ENCODE data around the gene ARRDC2. TPM values are rescaled to one million over a fixed set of nuclear protein-coding genes. Genes with fewer than 3 reads are reported as not detected.

ARRDC2 gene
- total RNA-seq, 1 donor from 2014 or later, result 2.6 TPM

DNA sequence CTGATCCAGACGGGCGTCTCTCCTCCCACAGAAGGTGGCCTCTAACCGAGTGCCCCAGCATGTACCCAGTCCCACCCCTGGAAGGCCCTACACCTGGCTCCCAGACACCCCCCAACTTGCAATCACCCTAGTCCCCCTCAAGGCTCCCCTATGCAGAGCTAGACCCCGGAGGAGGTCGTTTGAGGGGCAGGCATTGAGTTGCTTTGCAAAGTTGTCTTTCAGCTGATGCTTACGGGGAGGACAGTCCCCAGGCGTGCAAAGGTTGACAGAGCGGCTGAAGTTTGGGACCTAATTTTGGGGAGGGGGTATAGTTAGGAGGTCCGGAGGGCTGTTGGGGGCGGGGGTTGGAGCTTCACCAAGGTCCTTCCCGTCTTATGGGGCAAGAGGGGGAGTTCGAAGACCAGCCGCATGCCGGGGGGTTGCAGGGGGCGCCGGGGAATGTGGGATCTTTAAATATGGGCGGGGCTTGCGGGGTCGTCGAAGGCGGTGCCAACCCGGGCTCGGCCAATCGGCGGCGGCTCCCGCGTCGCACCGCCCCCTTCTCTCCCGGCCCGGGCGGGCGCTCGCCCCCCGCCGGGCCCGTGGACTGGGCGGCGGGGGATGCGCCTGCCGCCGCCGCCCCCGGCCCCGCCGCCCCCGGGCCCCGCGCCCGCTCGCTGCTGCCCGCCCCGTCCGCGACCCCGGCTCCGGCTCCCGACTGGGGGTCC is 41.3 kb upstream of the ARRDC2 start, which contains the start of gene KCNN1:
KCNN1 (plus strand) TSS at position 558 of the 707 bp plus-strand sequence. CDS start 6,782 bp downstream, outside the sequence.
- Histone ChIP-seq H3K9ac (ENCODE audit: low read length) (no peak within 1 kb of the TSS), H3K9me3 (ENCODE audit: insufficient read depth, low read depth, low read length) (no peaks in the 10 kb centered on the region), H3K27me3 (ENCODE audit: insufficient read depth, low read length) (peaks cover 25% of the 10 kb centered on the region), H3K4me3 (ENCODE audit: insufficient read depth, low read depth, low read length) (no peak within 1 kb of the TSS), H4K20me1 (ENCODE audit: insufficient read depth, low read length) (peaks cover 3% of the 10 kb centered on the region), H3K79me2 (ENCODE audit: insufficient read depth, low read length) (no peaks in the 10 kb centered on the region), H3K4me2 (ENCODE audit: low read length) (no peak within 1 kb of the TSS), H3K27ac (ENCODE audit: low read depth, low read length) (no peak within 1 kb of the TSS), H2AFZ (ENCODE audit: low read depth, low read length) (peak within 1 kb of the TSS; percentile 26), H3K4me1 (ENCODE audit: insufficient read depth, low read length) (no peaks in the 10 kb centered on the region), H3K36me3 (ENCODE audit: insufficient read depth, low read length) (no peaks in the 10 kb centered on the region)
- DNase-seq (ENCODE audit: low read depth), result no peak
- Mint-ChIP-seq H3K27me3 (ENCODE audit: low read depth, unreplicated experiment) (peaks cover 39% of the 10 kb centered on the region), H3K27ac (ENCODE audit: unreplicated experiment) (peak within 1 kb of the TSS; percentile 58), H3K9me3 (ENCODE audit: unreplicated experiment) (no peaks in the 10 kb centered on the region), H3K36me3 (ENCODE audit: low read depth, unreplicated experiment) (no peaks in the 10 kb centered on the region), H3K4me3 (ENCODE audit: unreplicated experiment) (peak within 1 kb of the TSS; percentile 79), H3K4me1 (ENCODE audit: low read depth, unreplicated experiment) (no peaks in the 10 kb centered on the region)
- no peak for FAIRE-seq
- no peak for TF ChIP-seq CTCF (IDR thresholded peaks at IDR 0.05; ENCODE audit: insufficient read depth, low read depth, low read length)
- TF ChIP-seq EZH2 (IDR thresholded peaks at IDR 0.05; ENCODE audit: insufficient read depth, low read length), result no peak

- no peak for DNase-seq (ENCODE audit: low read depth)
- Histone ChIP-seq H2AFZ (ENCODE audit: low read depth, low read length) (peak overlapping the region; percentile 26), H3K79me2 (ENCODE audit: insufficient read depth, low read length) (no peaks in the 10 kb centered on the region)
Observed at GRCh38 chr19:17967257-17968051, 40.5 kb upstream of the ARRDC2 start.

More at GRCh38 chr19:17967257-17968051, 40.5 kb upstream of the ARRDC2 start:
- Histone ChIP-seq H4K20me1 (ENCODE audit: insufficient read depth, low read length) (peaks cover 3% of the 10 kb centered on the region), H3K27ac (ENCODE audit: low read depth, low read length) (no peak overlapping the region), H3K4me2 (ENCODE audit: low read length) (no peak overlapping the region), H3K4me3 (ENCODE audit: insufficient read depth, low read depth, low read length) (no peak overlapping the region), H3K27me3 (ENCODE audit: insufficient read depth, low read length) (peaks cover 27% of the 10 kb centered on the region), H3K4me1 (ENCODE audit: insufficient read depth, low read length) (no peaks in the 10 kb centered on the region), H3K9ac (ENCODE audit: low read length) (no peak overlapping the region), H3K36me3 (ENCODE audit: insufficient read depth, low read length) (no peaks in the 10 kb centered on the region), H3K9me3 (ENCODE audit: insufficient read depth, low read depth, low read length) (no peaks in the 10 kb centered on the region)
- TF ChIP-seq EZH2 (IDR thresholded peaks at IDR 0.05; ENCODE audit: insufficient read depth, low read length), result peak; percentile 89
- TF ChIP-seq CTCF (IDR thresholded peaks at IDR 0.05; ENCODE audit: insufficient read depth, low read depth, low read length), result no peak
- Mint-ChIP-seq H3K27me3 (ENCODE audit: low read depth, unreplicated experiment) (peaks cover 45% of the 10 kb centered on the region), H3K36me3 (ENCODE audit: low read depth, unreplicated experiment) (no peaks in the 10 kb centered on the region), H3K27ac (ENCODE audit: unreplicated experiment) (peak overlapping the region; percentile 58), H3K9me3 (ENCODE audit: unreplicated experiment) (no peaks in the 10 kb centered on the region), H3K4me1 (ENCODE audit: low read depth, unreplicated experiment) (no peaks in the 10 kb centered on the region), H3K4me3 (ENCODE audit: unreplicated experiment) (peak overlapping the region; percentile 79)
- FAIRE-seq, result no peak

Measured in astrocyte (in vitro differentiated cells and primary cell).